KOPT-K1 (cell line): ENCODE measurements around the gene PELI2.

Experiments used
- H3K27ac ChIP-seq: fragments of 200-600 bp; sonication (generic); 2 replicates; pipeline ENCODE4 v1.5.1; 2016; ENCODE audit warnings: antibody characterized with exemption, mild to moderate bottlenecking, low read depth, low read length; ENCODE audit not compliant: poor library complexity, severe bottlenecking
- H3K36me3 ChIP-seq: fragments of 200-600 bp; sonication (generic); 2 replicates; pipeline ENCODE4 v1.5.1; 2017; ENCODE audit warnings: antibody characterized with exemption, mild to moderate bottlenecking, low read length, moderate library complexity; ENCODE audit not compliant: insufficient read depth
- H3K9me3 ChIP-seq: fragments of 200-600 bp; sonication (generic); 2 replicates; pipeline ENCODE4 v1.5.1; 2017; ENCODE audit warnings: antibody characterized with exemption, low read length, mild to moderate bottlenecking; ENCODE audit not compliant: insufficient read depth, poor library complexity, severe bottlenecking

Gene PELI2

DNA sequence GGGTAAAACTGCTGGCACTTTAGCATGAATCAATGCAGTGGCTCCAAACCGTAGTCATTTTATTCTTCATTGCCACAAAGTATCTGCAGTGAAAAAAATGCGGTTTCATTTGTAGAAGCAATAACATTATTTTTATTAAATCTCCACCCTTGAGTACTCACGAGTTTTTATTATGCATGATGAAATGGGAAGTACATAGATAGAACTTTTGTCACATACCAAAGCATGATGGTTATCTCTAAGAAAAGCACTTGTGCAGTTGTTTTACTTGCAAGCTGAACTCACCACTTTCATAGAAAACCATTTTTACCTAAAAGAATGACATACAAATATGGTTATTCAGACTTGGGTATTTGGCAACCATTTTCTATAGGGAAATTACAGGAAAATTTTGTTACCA lies 90.3 kb downstream of the PELI2 start:
- Histone ChIP-seq H3K27ac (peak overlapping the region; percentile 21), H3K9me3 (no peaks in the 10 kb centered on the region), H3K36me3 (no peaks in the 10 kb centered on the region)

DNA sequence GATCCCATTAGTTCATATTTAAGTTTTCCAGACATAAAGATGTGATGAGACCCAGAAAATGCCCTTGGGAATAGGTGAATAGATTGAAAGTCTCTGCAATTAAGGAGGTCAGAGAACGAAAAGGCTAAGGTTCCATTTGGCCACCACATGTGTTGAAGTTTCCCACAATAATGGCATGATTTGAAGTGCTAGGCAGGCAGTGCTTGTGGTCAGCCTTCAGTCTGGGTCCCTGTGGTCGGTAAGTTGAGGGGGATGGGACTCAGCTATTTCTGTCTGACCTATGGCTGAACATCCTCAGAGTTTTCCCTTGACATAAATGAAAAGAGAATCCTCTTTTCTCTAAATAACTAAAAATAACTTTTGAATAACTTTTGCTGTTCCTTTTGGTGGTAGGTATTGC lies 92.4 kb downstream of the PELI2 start:
- Histone ChIP-seq H3K9me3 (no peaks in the 10 kb centered on the region), H3K27ac (no peak overlapping the region), H3K36me3 (no peaks in the 10 kb centered on the region)

DNA sequence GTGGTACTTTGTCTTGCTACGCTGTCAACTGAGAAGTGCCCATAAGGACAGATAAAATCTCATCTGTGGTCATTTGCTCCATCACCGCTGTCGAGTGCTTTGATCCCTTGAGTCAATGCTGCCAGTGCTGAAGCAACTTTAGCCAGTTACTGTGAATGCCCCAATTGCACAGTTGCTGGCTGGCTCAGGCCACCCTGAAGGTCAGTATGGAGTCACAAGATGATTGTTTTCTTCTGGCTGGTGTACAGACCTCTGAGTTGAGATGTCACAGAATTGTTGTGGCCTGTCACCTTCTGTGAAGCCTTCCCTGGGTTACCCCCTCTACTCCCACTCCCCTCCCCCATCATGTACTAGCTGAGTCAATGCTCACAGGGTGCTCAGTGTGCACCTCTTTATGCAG lies 92.9 kb downstream of the PELI2 start:
- Histone ChIP-seq H3K9me3 (no peaks in the 10 kb centered on the region), H3K27ac (no peak overlapping the region), H3K36me3 (no peaks in the 10 kb centered on the region)

DNA sequence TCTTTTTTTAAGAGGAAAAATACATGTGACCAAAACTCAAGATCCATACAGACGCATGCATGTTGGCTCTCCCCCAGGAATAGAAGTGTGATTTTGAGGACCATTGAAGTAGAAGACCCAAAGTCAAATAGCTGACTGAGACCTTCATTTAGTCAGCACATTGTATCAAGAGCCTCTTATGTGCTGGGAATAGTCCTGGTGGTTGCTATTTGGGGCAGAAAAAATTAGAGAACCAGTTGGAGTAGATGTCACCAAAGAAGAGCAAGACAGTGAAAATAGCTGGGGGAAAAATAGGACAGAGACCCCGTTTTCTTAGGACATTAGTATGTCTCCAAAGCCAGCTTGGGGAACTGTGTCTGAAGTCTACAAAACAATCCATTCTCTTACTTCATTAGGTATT lies 93.6 kb downstream of the PELI2 start:
- no peaks in the 10 kb centered on the region for H3K36me3 ChIP-seq
- H3K9me3 ChIP-seq = no peaks in the 10 kb centered on the region
- H3K27ac ChIP-seq = peak overlapping the region; percentile 91

DNA sequence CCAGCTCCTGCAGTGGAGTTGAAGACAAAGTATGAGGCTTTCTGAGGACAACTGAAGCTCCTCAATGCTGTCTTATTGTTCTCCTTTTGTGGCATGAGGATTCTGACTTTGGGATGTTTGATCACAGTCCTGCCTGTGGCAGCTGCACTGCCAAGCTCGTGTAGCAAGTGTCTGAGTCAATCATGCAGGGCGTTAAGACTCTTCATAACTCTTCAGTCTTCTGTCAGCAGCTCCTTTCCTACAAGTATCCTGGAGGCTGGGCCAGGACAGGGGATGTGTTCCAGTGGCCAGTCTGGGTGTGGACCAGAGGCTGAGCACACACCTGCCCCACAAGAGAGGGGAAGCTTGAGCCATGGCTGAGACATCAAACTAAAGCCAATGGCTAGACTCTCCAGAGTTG lies 94.3 kb downstream of the PELI2 start:
- Histone ChIP-seq H3K27ac (peak overlapping the region; percentile 91), H3K9me3 (no peaks in the 10 kb centered on the region), H3K36me3 (no peaks in the 10 kb centered on the region)

DNA sequence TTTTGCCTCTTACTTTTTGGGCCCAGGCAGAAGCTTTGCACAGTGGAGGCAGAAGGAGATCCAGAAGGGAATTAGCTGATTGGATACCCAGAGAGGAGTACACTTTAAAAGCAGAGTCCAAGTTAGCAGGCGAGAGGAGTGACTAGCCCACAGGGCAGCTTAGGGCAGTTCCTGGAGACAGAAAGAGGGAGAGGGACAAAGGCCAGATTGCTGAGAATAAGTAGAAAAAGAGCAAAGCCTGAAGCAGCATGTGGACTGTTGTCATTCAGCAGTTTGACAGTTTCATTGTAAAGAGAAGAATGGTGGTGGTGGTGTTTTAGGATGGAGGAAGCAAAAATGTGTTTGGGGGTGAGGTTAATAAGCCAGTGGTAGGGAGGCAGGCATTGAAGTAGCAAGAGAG lies 95.1 kb downstream of the PELI2 start:
- Histone ChIP-seq H3K27ac (peak overlapping the region; percentile 91), H3K9me3 (no peaks in the 10 kb centered on the region), H3K36me3 (no peaks in the 10 kb centered on the region)

DNA sequence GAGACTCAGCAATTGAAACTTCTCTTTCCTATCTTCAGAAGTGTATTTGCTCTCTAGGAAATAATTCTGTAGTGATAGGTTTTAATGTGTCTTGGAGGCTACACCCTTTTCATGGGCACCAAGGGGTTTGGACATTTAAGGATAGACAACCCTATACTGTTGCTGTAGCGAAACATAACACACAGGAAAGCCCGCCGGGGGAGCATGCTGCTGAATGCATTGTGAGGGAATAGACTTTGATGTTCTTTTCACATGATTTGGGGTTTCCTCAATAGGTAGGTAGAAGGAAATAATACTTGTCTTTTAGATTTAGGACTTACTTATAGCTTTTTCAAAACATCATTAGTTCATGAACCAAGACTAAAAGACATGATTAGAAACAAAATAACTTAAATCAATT lies 97.0 kb downstream of the PELI2 start:
- H3K36me3 ChIP-seq = no peaks in the 10 kb centered on the region
- H3K9me3 ChIP-seq = no peaks in the 10 kb centered on the region
- H3K27ac ChIP-seq = peak overlapping the region; percentile 91

DNA sequence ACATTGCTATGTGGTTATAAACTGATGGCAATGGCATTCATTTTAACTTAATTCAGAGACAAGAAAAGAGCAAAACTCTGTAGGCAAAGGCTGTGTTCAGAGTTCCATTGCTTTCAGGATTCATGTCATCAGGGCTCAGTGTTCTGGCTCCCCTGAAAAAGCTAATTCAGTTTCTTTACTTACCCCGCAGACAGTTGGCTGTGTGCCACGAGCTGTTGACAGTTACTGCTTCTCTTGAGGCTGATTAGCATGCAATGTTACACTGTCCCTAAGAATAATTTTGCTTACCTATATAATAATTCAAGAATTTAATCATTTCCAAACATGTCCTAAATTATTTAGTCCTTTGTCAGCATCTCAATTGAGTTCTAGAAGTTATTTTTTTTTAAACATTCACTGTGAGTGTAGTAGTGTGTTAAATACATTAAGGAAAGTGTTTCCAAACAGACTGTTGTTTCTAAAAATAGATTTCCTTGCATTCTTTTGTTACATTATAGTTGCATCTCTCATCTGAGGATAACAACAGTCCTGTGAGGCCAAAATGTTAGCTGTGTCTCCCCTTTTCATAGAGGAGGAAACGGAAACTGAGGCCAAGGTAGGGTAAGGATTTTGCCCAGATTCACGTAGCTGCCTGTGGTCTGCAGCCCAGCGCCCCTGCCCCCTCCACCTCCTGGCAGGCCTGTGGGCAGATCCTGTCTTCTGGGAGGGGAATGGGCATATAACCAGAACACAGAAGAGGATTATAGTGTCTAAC lies 98.6 kb downstream of the PELI2 start:
- H3K9me3 ChIP-seq = no peaks in the 10 kb centered on the region
- H3K36me3 ChIP-seq = no peaks in the 10 kb centered on the region
- H3K27ac ChIP-seq = peak overlapping the region; percentile 91

DNA sequence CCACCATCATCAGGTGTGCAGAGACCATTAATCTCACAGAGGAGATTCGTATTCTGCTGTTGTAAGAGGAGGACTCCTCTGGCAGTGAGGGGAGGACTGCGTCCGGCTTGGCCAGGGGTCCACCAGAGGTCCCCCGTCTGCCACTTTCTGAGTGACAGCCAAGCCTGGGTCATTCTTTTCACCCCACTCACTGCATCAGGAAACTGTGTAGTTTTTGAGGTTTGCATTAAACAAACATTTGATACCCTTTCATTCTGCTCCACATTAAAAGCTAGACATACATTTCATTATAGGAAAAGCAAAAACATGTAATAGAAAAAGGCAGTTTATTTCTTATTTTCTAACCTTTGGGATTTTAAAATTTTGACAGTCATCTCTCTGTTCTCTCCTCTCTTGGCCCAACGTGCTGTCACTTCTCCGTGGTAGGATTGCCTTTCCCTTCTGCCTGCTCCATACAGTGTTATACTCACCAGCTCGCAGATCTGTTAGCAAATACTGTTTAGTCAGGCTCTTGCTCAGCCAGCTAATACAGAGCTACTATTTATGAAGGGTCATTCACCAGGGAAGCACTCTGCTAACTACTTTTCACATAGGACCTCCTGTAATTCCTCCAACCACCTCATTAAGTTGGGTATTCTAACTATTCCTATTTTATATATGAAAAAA lies 99.3 kb downstream of the PELI2 start:
- H3K36me3 ChIP-seq = no peaks in the 10 kb centered on the region
- H3K9me3 ChIP-seq = no peaks in the 10 kb centered on the region
- peak overlapping the region; percentile 91 for H3K27ac ChIP-seq

DNA sequence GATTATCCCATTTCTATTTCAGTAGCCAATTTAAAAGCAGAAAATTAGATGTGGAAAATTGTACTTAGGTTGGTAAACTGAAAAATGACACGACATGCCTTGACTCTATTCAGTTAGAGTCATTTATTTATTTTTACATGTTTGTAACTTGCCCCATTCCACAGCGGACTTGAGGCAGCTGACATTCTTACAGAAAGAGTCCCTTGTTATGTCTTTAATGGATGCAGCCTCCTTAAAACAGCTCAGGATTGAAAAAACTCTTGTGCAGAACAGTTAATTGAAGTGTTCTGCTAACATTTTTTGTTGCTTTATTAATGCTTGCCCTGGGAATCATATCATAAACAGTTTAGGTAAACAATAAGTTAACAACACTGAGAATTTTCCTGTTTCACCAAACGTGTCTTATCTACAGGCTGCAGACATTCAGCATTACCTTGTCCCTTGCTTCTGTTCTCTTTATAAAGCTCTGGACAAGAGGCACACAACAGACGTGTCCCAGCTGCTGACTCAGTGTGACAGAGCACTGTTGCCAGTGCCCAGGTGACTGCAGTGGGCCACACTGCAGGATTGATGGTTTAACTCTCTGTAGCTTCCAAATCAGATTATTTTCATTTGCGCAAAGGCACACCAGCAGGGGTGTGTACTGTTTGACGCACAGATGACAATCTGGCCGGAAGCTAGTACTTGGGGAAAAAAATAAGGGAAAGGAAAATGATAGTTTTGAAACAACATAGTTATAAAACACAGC lies 101.6 kb downstream of the PELI2 start:
- Histone ChIP-seq H3K27ac (peak overlapping the region; percentile 91), H3K9me3 (no peaks in the 10 kb centered on the region), H3K36me3 (no peaks in the 10 kb centered on the region)

DNA sequence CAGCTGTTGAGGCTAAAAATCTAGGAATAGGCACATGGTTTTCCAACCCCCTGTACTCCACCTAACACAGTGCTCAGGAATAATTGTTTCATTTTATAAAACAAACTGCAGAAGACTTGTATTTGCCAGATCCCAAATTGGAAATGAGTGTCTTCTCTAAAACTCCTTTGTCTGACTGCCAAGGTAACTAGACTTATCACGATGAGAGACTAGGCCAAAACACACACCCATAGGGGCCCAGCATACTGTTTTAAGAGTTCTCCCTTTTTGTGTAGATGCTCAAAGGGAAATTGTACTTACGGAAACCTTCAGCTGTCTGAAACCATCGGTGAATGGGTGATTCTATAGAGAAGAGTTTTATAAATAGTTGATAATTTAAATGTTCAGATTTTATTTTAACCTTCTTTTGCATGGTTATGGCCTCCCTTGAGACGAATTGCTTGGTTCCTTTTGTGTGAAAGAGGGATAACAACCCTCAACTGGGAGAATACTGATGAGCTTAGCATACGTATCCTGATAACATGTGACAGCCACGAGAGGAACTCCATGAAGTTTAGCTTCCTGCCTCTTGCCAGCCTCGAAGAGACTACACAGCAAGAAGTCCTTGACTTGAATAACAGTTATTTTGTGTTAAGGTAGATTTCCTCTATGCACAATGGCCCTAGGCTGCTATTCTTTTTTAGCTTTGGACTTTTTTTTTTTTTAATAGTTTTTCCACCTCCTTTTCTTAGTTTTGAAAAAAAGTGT lies 103.3 kb downstream of the PELI2 start:
- H3K36me3 ChIP-seq = no peaks in the 10 kb centered on the region; the same call in 1 of the 2 replicates
- H3K27ac ChIP-seq = peak overlapping the region; percentile 91
- H3K9me3 ChIP-seq = no peaks in the 10 kb centered on the region

DNA sequence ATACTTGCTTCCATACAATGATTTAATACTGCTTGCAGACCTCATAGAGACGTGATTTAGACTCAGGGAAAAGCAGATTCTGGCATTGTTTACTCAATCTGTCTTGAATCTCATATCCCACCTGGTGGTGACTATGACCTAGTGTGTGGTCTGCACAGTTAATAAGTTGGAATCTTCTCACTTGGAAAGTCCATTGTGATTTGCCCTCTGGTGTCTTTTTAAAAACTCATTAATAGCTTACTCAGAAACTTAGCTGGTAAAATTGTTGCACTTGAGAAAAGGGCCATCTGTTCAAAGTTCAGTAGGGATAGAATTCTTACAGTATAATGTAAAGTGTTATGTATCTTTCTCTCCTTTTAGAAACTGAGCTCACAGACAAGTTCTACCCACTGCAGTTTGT lies 106.0 kb downstream of the PELI2 start:
- no peaks in the 10 kb centered on the region; the same call in 1 of the 2 replicates for H3K36me3 ChIP-seq

DNA sequence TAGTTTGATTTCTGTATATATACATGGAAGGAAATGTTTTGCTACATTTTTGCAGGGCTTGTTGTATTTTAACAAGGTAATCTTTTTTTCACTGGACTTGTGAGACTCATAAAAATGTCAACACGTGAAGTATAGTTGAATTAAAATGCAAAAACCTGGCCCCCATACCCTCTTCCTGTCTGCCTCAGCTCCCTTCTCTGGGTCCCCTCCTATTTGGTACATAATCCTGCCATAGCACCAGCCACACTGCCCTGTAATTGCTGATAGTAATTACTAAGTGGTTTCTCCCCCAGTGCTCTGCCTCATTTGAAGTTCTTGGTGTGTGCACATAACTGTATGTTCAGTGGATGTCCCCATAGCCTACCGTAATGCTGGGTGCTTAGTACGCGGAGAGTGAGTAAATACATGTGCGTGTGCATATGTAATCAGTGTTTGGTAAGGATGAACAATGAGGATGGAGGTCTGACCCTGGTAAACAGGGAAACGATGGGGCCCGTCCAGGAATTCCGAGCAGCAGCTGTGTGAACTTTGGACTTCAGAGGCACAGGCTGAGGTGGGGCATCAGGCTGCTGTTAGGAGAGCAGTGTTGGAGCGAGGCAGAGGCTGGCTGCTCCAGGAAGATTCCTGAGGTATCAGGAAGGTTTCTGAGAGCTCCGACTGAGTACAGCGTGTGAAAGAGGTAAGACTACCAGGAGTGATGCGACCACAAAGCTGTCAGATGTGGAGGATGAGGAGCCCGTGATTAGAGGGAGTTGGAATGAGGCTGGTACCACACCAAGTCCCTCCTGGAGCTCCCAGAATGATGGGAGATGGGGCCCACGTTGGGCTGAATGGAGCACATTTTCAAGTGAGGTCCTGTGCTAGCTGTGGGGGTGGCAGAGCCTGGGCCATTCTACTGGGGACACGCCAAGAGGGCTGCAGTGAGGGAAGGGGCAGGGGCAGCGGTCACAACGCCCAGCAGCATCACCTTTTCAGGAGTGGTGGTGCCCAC lies 106.8 kb downstream of the PELI2 start:
- H3K36me3 ChIP-seq = no peaks in the 10 kb centered on the region; the same call in 1 of the 2 replicates

More for the DNA sequence above, 106.0 kb downstream of the PELI2 start:
- peaks cover 8% of the 10 kb centered on the region for H3K9me3 ChIP-seq
- no peak overlapping the region for H3K27ac ChIP-seq

DNA sequence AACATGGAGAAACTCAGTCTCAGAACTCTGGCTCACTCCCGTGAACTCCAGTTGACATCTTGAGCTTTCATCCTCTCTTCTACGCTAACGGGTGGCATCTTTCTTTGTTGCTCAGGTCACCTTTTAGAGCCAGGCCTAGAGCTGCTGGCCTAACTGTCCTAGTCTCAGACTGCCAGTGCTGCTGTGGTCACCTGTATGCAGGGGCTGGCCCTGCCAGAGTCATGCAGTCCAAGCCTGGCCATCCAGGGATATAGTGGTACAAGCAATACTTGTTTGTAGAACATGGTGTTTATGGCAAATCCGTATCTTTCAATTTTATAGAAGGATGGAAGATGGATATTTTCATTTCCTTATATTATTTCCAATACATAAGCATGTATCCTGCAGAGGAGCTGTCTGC lies 117.2 kb downstream of the PELI2 start:
- Histone ChIP-seq H3K27ac (no peak overlapping the region), H3K36me3 (no peaks in the 10 kb centered on the region), H3K9me3 (no peaks in the 10 kb centered on the region)

More for the DNA sequence above, 106.8 kb downstream of the PELI2 start:
- H3K9me3 ChIP-seq = peaks cover 15% of the 10 kb centered on the region
- peak overlapping the region; percentile 24 for H3K27ac ChIP-seq
